Effector memory CD4-positive, alpha-beta T cell (primary cell): ENCODE measurements around the gene GLDC.
"Not testable (repeated sequence)": the region's sequence is repeated elsewhere in the genome, so short reads cannot be mapped to it uniquely, and the experiment has no call there.

Experiments used
- DNase-seq, 3 donors: peaks; one replicate each; pipeline ENCODE4 v3.0.0-alpha.2; 2020
- H3K27ac ChIP-seq: 2 replicates; pipeline ENCODE4 v1.7.0; 2013; ENCODE audit warnings: mild to moderate bottlenecking, low read length, moderate library complexity; ENCODE audit not compliant: insufficient read depth, poor library complexity, severe bottlenecking
- H3K27me3 ChIP-seq: replicated peaks from 2 replicates; pipeline ENCODE4 v1.7.0; 2013; ENCODE audit warnings: mild to moderate bottlenecking, low read length; ENCODE audit not compliant: insufficient read depth, control insufficient read depth, poor library complexity, severe bottlenecking
- H3K36me3 ChIP-seq: 2 replicates; pipeline ENCODE4 v1.7.0; 2013; ENCODE audit warnings: mild to moderate bottlenecking, low read length, moderate library complexity; ENCODE audit not compliant: control insufficient read depth, insufficient read depth
- H3K4me1 ChIP-seq: 2 replicates; pipeline ENCODE4 v1.7.0; 2013; ENCODE audit warnings: low read length, mild to moderate bottlenecking; ENCODE audit not compliant: control insufficient read depth, insufficient read depth, poor library complexity, severe bottlenecking
- H3K4me3 ChIP-seq: 2 replicates; pipeline ENCODE4 v1.7.0; 2013; ENCODE audit warnings: low read length, low read depth, mild to moderate bottlenecking; ENCODE audit not compliant: insufficient read depth, poor library complexity, severe bottlenecking
- H3K9me3 ChIP-seq: 2 replicates; pipeline ENCODE4 v1.7.0; 2013; ENCODE audit warnings: mild to moderate bottlenecking, low read length, moderate library complexity; ENCODE audit not compliant: control insufficient read depth

GLDC gene

GRCh38 chr9:6557883-6558616 lies 87.5 kb downstream of the GLDC start:
- Histone ChIP-seq H3K27ac (no peak overlapping the region), H3K27me3 (no peaks in the 10 kb centered on the region), H3K36me3 (no peaks in the 10 kb centered on the region), H3K4me1 (no peaks in the 10 kb centered on the region), H3K9me3 (no peaks in the 10 kb centered on the region), H3K4me3 (no peak overlapping the region)
- DNase-seq: no peak

- no peaks in the 10 kb centered on the region for H3K4me1 ChIP-seq
- no peaks in the 10 kb centered on the region for H3K36me3 ChIP-seq
- no peaks in the 10 kb centered on the region for H3K9me3 ChIP-seq
- no peak overlapping the region for H3K4me3 ChIP-seq
- no peaks in the 10 kb centered on the region for H3K27me3 ChIP-seq
- H3K27ac ChIP-seq: no peak overlapping the region
- no peak for DNase-seq
Measured at GRCh38 chr9:6553866-6554265, 91.7 kb downstream of the GLDC start.

- Histone ChIP-seq H3K36me3 (no peaks in the 10 kb centered on the region), H3K4me3 (no peak overlapping the region), H3K27me3 (no peaks in the 10 kb centered on the region), H3K27ac (no peak overlapping the region), H3K9me3 (no peaks in the 10 kb centered on the region), H3K4me1 (no peaks in the 10 kb centered on the region)
- no peak for DNase-seq
Measured at GRCh38 chr9:6552498-6553121, 92.9 kb downstream of the GLDC start.

- H3K4me1 ChIP-seq: no peaks in the 10 kb centered on the region
- no peaks in the 10 kb centered on the region for H3K27me3 ChIP-seq
- DNase-seq: no peak
- H3K36me3 ChIP-seq: no peaks in the 10 kb centered on the region
- no peak overlapping the region for H3K4me3 ChIP-seq
- no peak overlapping the region for H3K27ac ChIP-seq
- H3K9me3 ChIP-seq: no peaks in the 10 kb centered on the region
Measured at GRCh38 chr9:6552033-6552432, 93.5 kb downstream of the GLDC start.

- Histone ChIP-seq H3K4me1 (no peaks in the 10 kb centered on the region), H3K4me3 (no peak overlapping the region), H3K36me3 (no peaks in the 10 kb centered on the region), H3K27ac (no peak overlapping the region), H3K9me3 (no peaks in the 10 kb centered on the region), H3K27me3 (no peaks in the 10 kb centered on the region)
- DNase-seq: no peak
Measured at GRCh38 chr9:6551136-6551535, 94.4 kb downstream of the GLDC start.

- no peak for DNase-seq
- H3K9me3 ChIP-seq: no peaks in the 10 kb centered on the region
- H3K27ac ChIP-seq: no peak overlapping the region
- no peaks in the 10 kb centered on the region for H3K36me3 ChIP-seq
- no peaks in the 10 kb centered on the region for H3K27me3 ChIP-seq
- no peak overlapping the region for H3K4me3 ChIP-seq
- no peaks in the 10 kb centered on the region for H3K4me1 ChIP-seq
Measured at GRCh38 chr9:6549106-6549800, 96.3 kb downstream of the GLDC start.

GRCh38 chr9:6545017-6545691 lies 100.4 kb downstream of the GLDC start:
- H3K4me1 ChIP-seq: no peaks in the 10 kb centered on the region
- H3K36me3 ChIP-seq: no peaks in the 10 kb centered on the region
- no peak overlapping the region for H3K4me3 ChIP-seq
- H3K27ac ChIP-seq: no peak overlapping the region
- no peaks in the 10 kb centered on the region for H3K9me3 ChIP-seq
- H3K27me3 ChIP-seq: no peaks in the 10 kb centered on the region
- no peak for DNase-seq

- Histone ChIP-seq H3K9me3 (no peaks in the 10 kb centered on the region), H3K27me3 (no peaks in the 10 kb centered on the region), H3K27ac (no peak overlapping the region), H3K4me3 (no peak overlapping the region), H3K4me1 (no peaks in the 10 kb centered on the region), H3K36me3 (no peaks in the 10 kb centered on the region)
- no peak for DNase-seq
Measured at GRCh38 chr9:6543204-6543603, 102.3 kb downstream of the GLDC start.

GRCh38 chr9:6542617-6543016 lies 102.9 kb downstream of the GLDC start:
- not testable (repeated sequence) for DNase-seq, H3K36me3 ChIP-seq

GRCh38 chr9:6538666-6539071 lies 106.9 kb downstream of the GLDC start:
- no peak for DNase-seq
- H3K27me3 ChIP-seq: no peaks in the 10 kb centered on the region
- H3K4me1 ChIP-seq: no peaks in the 10 kb centered on the region
- H3K9me3 ChIP-seq: no peaks in the 10 kb centered on the region
- H3K36me3 ChIP-seq: no peaks in the 10 kb centered on the region
- H3K27ac ChIP-seq: no peak overlapping the region
- H3K4me3 ChIP-seq: no peak overlapping the region

More at GRCh38 chr9:6542617-6543016, 102.9 kb downstream of the GLDC start:
- not testable (repeated sequence) for H3K27ac ChIP-seq, H3K4me3 ChIP-seq, H3K4me1 ChIP-seq, H3K27me3 ChIP-seq, H3K9me3 ChIP-seq
